ENCODE data around the gene MRPL19.

DNA sequence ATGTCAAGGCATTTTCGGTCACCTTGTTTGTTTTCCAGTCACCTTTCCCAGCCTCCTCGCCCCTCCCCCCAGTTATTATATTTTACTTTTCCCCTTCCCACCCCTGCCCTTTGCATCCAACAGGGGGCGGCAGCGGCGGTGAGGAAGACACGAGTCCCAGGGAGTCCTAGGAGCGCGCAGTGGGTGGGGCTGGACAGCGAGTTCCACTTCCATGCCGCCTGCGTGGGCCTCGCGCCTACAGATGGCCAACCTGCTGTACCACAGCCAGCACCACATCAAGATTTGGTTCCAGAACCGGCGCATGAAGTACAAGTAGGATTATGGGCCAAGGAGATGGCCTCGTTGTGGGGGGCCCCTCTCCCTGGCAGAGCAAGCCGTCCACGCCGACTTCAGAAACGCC lies 48.6 kb upstream of the MRPL19 start:
- TF ChIP-seq, protein P1, sequence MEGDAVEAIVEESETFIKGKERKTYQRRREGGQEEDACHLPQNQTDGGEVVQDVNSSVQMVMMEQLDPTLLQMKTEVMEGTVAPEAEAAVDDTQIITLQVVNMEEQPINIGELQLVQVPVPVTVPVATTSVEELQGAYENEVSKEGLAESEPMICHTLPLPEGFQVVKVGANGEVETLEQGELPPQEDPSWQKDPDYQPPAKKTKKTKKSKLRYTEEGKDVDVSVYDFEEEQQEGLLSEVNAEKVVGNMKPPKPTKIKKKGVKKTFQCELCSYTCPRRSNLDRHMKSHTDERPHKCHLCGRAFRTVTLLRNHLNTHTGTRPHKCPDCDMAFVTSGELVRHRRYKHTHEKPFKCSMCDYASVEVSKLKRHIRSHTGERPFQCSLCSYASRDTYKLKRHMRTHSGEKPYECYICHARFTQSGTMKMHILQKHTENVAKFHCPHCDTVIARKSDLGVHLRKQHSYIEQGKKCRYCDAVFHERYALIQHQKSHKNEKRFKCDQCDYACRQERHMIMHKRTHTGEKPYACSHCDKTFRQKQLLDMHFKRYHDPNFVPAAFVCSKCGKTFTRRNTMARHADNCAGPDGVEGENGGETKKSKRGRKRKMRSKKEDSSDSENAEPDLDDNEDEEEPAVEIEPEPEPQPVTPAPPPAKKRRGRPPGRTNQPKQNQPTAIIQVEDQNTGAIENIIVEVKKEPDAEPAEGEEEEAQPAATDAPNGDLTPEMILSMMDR (IDR thresholded peaks at IDR 0.05), result no peak
- TF ChIP-seq POLR2A (IDR thresholded peaks at IDR 0.05), result no peak

Data from adrenal gland (tissue), 5 donors.